ENCODE results near the gene KCNH1. TPM values are rescaled to one million over a fixed set of nuclear protein-coding genes. Genes with fewer than 3 reads are reported as not detected.

KCNH1 gene
- total and polyA plus RNA-seq, 2 donors from 2014 or later, result 0.54 TPM; not detected in 1

DNA sequence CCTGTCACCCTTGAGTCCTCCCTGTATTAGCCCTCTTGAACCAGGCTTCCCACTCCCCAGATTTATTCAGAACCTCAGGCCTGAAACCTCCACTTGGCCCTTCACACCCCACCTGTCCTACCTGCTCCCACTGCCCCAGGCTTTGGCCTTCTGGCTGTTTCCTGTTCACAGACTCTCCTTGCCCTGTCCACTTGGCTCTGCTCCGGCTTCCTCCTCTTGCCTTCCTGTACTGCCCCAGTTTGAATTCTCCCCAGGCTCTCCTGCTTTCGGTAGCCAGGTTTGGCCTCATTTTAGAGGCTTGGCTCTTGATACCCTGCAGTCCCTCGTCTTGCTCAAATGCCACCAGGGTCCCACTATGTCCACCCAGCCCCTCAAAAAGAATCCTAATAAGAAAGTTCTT, 385.2 kb downstream of the KCNH1 start:
- FAIRE-seq, result no peak
- TF ChIP-seq, protein P1, sequence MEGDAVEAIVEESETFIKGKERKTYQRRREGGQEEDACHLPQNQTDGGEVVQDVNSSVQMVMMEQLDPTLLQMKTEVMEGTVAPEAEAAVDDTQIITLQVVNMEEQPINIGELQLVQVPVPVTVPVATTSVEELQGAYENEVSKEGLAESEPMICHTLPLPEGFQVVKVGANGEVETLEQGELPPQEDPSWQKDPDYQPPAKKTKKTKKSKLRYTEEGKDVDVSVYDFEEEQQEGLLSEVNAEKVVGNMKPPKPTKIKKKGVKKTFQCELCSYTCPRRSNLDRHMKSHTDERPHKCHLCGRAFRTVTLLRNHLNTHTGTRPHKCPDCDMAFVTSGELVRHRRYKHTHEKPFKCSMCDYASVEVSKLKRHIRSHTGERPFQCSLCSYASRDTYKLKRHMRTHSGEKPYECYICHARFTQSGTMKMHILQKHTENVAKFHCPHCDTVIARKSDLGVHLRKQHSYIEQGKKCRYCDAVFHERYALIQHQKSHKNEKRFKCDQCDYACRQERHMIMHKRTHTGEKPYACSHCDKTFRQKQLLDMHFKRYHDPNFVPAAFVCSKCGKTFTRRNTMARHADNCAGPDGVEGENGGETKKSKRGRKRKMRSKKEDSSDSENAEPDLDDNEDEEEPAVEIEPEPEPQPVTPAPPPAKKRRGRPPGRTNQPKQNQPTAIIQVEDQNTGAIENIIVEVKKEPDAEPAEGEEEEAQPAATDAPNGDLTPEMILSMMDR (IDR thresholded peaks at IDR 0.05; ENCODE audit: borderline replicate concordance, extremely low read depth, insufficient read depth), result no peak
- Histone ChIP-seq H3K9me3 (ENCODE audit: control insufficient read depth in 2 of 3, insufficient read depth in 1 of 3, low read length in 3 of 3) (no peaks in the 10 kb centered on the region), H3K4me3 (ENCODE audit: low read length in 3 of 3) (no peak overlapping the region), H3K27ac (ENCODE audit: low read depth in 2 of 2, low read length in 2 of 2) (no peak overlapping the region), H3K36me3 (ENCODE audit: control insufficient read depth in 2 of 3, insufficient read depth in 3 of 3, low read length in 3 of 3) (no peaks in the 10 kb centered on the region), H3K27me3 (ENCODE audit: control insufficient read depth, insufficient read depth, low read length) (no peaks in the 10 kb centered on the region), H3K9ac (ENCODE audit: low read length in 3 of 3) (no peak overlapping the region), H3K4me1 (ENCODE audit: control insufficient read depth in 2 of 3, insufficient read depth in 2 of 3, low read depth in 1 of 3, low read length in 3 of 3) (no peaks in the 10 kb centered on the region)
- no peak for DNase-seq
- intact Hi-C loops (cut with DNase I), result no loop called here

DNA sequence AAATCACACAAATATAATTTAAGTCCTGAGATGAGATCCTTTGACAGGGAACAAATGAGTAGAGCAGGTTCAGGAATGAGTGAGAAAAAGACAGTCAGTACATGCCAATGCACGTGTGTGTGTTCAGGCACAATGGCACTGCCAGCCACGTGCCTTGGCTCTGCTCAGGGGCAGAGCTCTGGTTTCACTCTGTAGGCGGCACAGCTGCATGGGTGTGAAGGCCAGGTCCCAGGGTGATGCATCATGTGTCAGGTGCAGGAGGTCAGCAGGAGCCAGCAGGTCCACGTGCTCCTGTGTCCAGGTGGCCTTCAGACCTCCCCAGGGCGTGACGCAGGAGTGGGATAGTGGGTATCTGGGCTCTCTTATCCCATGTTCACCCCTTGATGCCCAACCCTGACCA, 386.1 kb downstream of the KCNH1 start:
- H3K9ac ChIP-seq (ENCODE audit: low read length in 3 of 3), result no peak overlapping the region
- no peaks in the 10 kb centered on the region for H3K27me3 ChIP-seq (ENCODE audit: control insufficient read depth, insufficient read depth, low read length)
- no peak for DNase-seq
- H3K4me3 ChIP-seq (ENCODE audit: low read length in 3 of 3), result no peak overlapping the region
- FAIRE-seq, result no peak
- TF ChIP-seq, protein P1 (IDR thresholded peaks at IDR 0.05; ENCODE audit: borderline replicate concordance, extremely low read depth, insufficient read depth), result no peak
- no peak overlapping the region for H3K27ac ChIP-seq (ENCODE audit: low read depth in 2 of 2, low read length in 2 of 2)
- H3K4me1 ChIP-seq (ENCODE audit: control insufficient read depth in 2 of 3, insufficient read depth in 2 of 3, low read depth in 1 of 3, low read length in 3 of 3), result no peaks in the 10 kb centered on the region
- no peaks in the 10 kb centered on the region for H3K9me3 ChIP-seq (ENCODE audit: control insufficient read depth in 2 of 3, insufficient read depth in 1 of 3, low read length in 3 of 3)
- no peaks in the 10 kb centered on the region for H3K36me3 ChIP-seq (ENCODE audit: control insufficient read depth in 2 of 3, insufficient read depth in 3 of 3, low read length in 3 of 3)
- intact Hi-C loops (cut with DNase I), result no loop called here

DNA sequence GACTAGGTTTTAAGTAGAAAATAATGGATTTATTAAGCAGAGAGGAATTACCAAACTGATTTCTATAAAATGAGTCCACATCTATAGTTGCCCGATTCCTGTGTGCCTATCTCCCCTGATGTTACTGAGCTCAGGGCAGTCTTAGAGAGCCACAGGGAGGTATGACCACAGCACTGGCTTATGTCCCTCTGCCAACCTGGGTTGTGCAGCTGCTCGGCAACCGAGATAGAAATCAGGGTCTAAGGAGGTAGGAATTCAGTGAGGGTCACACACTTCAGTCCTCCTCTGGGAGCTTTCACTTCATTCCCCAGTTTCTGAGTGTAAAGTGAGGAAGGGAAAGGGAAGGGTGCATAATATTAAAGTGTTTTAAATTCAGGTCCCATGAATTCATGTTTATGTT, 386.8 kb downstream of the KCNH1 start:
- Histone ChIP-seq H3K4me1 (ENCODE audit: control insufficient read depth in 2 of 3, insufficient read depth in 2 of 3, low read depth in 1 of 3, low read length in 3 of 3) (no peaks in the 10 kb centered on the region), H3K4me3 (ENCODE audit: low read length in 3 of 3) (no peak overlapping the region), H3K27ac (ENCODE audit: low read depth in 2 of 2, low read length in 2 of 2) (no peak overlapping the region), H3K36me3 (ENCODE audit: control insufficient read depth in 2 of 3, insufficient read depth in 3 of 3, low read length in 3 of 3) (no peaks in the 10 kb centered on the region), H3K27me3 (ENCODE audit: control insufficient read depth, insufficient read depth, low read length) (no peaks in the 10 kb centered on the region), H3K9me3 (ENCODE audit: control insufficient read depth in 2 of 3, insufficient read depth in 1 of 3, low read length in 3 of 3) (no peaks in the 10 kb centered on the region), H3K9ac (ENCODE audit: low read length in 3 of 3) (no peak overlapping the region)
- DNase-seq, result no peak
- intact Hi-C loops (cut with DNase I), result no loop called here
- TF ChIP-seq, protein P1 (IDR thresholded peaks at IDR 0.05; ENCODE audit: borderline replicate concordance, extremely low read depth, insufficient read depth), result no peak
- FAIRE-seq, result no peak

DNA sequence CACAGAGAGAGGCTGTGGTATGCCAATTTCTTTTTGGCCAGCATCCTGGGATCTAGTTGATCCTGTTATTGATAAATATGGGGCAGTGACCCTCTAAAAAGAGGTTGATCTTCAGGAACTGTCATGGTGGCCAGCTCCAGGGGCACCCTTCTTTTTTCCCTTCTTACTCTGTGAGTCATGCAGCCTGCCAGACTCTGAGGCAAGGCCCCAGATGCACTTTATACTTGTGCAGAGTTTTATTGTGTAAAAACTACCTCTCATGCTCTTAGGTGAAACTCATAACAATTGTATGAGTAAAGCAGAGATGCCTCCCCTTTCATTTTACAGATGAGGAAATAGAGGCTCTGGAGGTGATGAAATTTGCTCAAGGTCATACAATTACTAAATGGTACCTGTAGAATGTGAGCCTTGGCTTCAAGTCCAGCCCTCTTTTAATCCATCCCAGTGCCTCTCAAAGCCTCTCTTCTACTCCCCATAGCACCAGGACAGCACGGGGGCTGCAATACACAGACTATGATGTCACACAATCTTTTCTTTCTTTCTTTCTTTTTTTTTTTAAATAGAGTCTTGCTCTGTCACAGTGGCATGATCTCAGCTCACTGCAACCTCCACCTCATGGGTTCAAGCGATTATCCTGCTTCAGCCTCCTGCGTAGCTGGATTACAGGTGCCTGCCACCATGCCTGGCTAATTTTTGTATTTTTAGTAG, 387.8 kb downstream of the KCNH1 start:
- TF ChIP-seq, protein P1 (IDR thresholded peaks at IDR 0.05; ENCODE audit: borderline replicate concordance, extremely low read depth, insufficient read depth), result no peak
- Histone ChIP-seq H3K9ac (ENCODE audit: low read length in 3 of 3) (no peak overlapping the region), H3K9me3 (ENCODE audit: control insufficient read depth in 2 of 3, insufficient read depth in 1 of 3, low read length in 3 of 3) (no peaks in the 10 kb centered on the region), H3K27me3 (ENCODE audit: control insufficient read depth, insufficient read depth, low read length) (no peaks in the 10 kb centered on the region), H3K4me3 (ENCODE audit: low read length in 3 of 3) (no peak overlapping the region), H3K36me3 (ENCODE audit: control insufficient read depth in 2 of 3, insufficient read depth in 3 of 3, low read length in 3 of 3) (no peaks in the 10 kb centered on the region), H3K4me1 (ENCODE audit: control insufficient read depth in 2 of 3, insufficient read depth in 2 of 3, low read depth in 1 of 3, low read length in 3 of 3) (no peaks in the 10 kb centered on the region), H3K27ac (ENCODE audit: low read depth in 2 of 2, low read length in 2 of 2) (no peak overlapping the region)
- DNase-seq, result no peak
- intact Hi-C loops (cut with DNase I), result no loop called here
- no peak for FAIRE-seq

All from kidney (tissue), 14 donors.